ENCODE measurements around the gene TIMM50. TPM values are rescaled to one million over a fixed set of nuclear protein-coding genes. Genes with fewer than 3 reads are reported as not detected.

The TIMM50 gene
- total RNA-seq, 1 donor, result 48.8 TPM

GRCh38 chr19:39492788-39493187 lies 12.2 kb downstream of the TIMM50 start:
- no peak for TF ChIP-seq CTCF (IDR thresholded peaks at IDR 0.05; ENCODE audit: insufficient read depth, low read depth, low read length)
- no peak for DNase-seq (ENCODE audit: low read depth)
- no peak overlapping the region for H3K4me3 ChIP-seq (ENCODE audit: low read depth, low read length)

GRCh38 chr19:39494661-39495060 lies 14.0 kb downstream of the TIMM50 start:
- no peak for TF ChIP-seq CTCF (IDR thresholded peaks at IDR 0.05; ENCODE audit: insufficient read depth, low read depth, low read length)
- no peak overlapping the region for H3K4me3 ChIP-seq (ENCODE audit: low read depth, low read length)
- no peak for DNase-seq (ENCODE audit: low read depth)

GRCh38 chr19:39496063-39496462 lies 15.4 kb downstream of the TIMM50 start:
- TF ChIP-seq CTCF (IDR thresholded peaks at IDR 0.05; ENCODE audit: insufficient read depth, low read depth, low read length), result no peak
- DNase-seq (ENCODE audit: low read depth), result no peak
- no peak overlapping the region for H3K4me3 ChIP-seq (ENCODE audit: low read depth, low read length)

- DNase-seq (ENCODE audit: low read depth), result no peak
- TF ChIP-seq CTCF (IDR thresholded peaks at IDR 0.05; ENCODE audit: insufficient read depth, low read depth, low read length), result no peak
- H3K4me3 ChIP-seq (ENCODE audit: low read depth, low read length), result no peak overlapping the region
Measured at GRCh38 chr19:39497701-39497995, 17.0 kb downstream of the TIMM50 start.

- peak overlapping the region; percentile 44 for H3K4me3 ChIP-seq (ENCODE audit: low read depth, low read length)
- peak; percentile 33 for TF ChIP-seq CTCF (IDR thresholded peaks at IDR 0.05; ENCODE audit: insufficient read depth, low read depth, low read length)
- peak; percentile 54 for DNase-seq (ENCODE audit: low read depth)
Measured at GRCh38 chr19:39497996-39498797, 17.6 kb downstream of the TIMM50 start.

- DNase-seq (ENCODE audit: low read depth), result peak; percentile 11
- peak within 1 kb of the TSS; percentile 44 for H3K4me3 ChIP-seq (ENCODE audit: low read depth, low read length)
- no peak for TF ChIP-seq CTCF (IDR thresholded peaks at IDR 0.05; ENCODE audit: insufficient read depth, low read depth, low read length)
Measured at GRCh38 chr19:39498798-39499642, 18.4 kb downstream of the TIMM50 start, which contains the start of gene DLL3. TSS of gene DLL3 (plus strand) at chr19:39498947. CDS start at chr19:39498975, 28 bp downstream.

Data from fibroblast of villous mesenchyme (primary cell).